HG03571 (cell line): ENCODE results near the gene CALML5.

ENCODE experiments used
- ATAC-seq: cut with Tn5 transposase; IDR thresholded peaks from one replicate; pipeline ENCODE4 v1.9.1; 2021; ENCODE audit not compliant: unreplicated experiment

Gene CALML5

DNA sequence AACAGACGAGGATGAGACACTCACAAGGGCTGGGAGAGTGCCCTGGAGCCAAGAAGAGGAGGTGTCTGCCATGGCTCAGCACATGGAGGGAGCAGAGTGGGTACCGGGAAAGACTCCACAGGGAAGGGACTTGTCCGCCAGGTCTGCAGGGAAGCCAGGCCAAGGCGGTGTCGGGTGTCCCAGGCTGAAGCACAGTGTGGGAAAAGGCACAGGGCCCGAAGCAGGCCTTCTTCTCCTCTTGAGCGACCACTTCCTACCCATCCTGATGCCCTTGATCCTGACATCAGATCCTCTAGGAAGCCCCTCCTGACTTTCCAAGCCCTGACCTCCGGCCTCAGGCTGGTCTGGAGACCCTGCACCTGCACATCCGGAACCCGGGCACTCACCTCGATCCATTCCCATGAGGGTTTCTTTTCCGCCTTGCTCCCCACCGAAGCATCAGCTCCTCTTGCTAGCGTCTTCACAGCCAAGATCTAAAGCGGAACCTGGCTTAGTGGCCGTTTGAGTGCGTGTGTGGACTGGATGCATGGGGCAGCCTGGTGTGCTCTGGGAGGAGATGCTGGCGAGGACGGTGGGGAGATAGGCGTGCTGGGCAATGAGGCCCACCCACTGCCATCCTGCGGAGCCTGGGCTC lies 33.8 kb upstream of the CALML5 start:
- ATAC-seq, result no peak

DNA sequence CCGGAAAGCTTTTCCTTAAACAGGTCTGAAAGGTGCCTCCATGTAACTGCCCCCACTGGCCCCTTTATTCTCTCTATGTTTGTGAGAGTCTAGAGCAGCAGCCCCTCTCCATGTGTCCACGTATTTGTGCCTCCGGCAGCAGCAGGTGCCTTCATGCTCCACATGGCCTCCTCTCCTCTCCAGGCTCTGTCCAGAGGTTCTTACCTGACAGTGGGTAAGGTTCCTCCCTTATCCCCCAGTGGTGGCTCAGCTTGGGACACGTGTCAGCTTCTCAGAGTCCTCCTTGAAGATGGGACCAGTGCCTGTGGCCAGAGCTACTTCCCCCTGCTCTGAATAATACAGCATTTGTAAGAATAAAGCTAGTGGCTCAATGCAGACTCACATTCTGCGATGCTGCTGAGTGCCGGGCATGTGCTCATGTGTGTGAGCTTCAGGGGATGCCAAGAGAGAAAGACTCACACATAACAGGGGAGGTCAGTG lies 33.3 kb upstream of the CALML5 start:
- ATAC-seq, result no peak

DNA sequence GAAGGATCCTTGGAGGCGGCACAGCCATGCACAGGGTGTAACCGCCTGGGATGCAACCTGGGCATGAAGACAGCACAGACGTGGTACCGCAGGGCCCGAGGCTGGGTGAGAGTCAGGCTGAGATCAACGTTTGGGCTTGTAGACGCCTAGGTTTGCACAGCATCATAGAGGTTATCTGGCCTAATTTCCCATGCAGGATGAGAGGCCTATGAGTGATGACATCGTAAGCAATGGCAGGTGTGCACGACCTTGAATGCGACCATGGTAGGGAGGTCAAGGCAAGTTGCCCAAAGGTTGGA lies 32.9 kb upstream of the CALML5 start:
- no peak for ATAC-seq

DNA sequence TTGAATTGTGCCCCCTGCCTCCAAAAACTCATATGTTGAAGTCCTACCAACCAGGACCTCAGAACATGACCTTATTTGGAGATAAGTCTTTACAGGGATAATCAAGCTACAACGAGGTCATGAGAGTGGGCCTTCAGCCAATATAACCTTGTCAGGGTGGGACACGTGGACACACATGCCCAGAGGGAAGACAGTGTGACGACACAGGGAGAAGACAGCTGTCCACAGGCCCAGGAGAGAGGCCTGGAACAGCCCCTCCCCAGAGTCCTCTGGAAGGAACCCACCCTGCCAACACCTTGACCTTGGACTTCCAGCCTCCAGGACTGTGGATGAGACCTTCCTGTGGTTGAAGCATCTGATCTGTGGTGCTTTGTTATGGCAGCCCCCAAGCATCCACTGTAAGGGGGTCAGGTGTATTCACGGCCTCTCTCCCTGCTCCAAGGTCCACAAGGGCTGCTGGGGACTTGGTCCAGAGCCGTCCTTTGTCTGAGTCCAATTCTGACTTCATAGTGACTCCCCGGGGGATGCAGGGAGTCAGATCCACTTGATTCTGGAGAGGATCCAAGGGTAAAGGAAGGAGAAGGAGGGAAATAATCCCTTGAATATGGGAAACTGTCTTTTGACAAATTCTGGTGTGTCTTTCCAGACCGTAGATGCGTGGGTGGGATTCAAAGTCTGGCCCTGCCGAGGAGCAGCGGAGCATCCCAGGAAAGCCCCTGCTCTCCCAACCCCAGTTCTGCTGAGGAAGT lies 32.4 kb upstream of the CALML5 start:
- ATAC-seq, result no peak

- ATAC-seq, result no peak
Observed at GRCh38 chr10:5530846-5531557, 31.6 kb upstream of the CALML5 start.

DNA sequence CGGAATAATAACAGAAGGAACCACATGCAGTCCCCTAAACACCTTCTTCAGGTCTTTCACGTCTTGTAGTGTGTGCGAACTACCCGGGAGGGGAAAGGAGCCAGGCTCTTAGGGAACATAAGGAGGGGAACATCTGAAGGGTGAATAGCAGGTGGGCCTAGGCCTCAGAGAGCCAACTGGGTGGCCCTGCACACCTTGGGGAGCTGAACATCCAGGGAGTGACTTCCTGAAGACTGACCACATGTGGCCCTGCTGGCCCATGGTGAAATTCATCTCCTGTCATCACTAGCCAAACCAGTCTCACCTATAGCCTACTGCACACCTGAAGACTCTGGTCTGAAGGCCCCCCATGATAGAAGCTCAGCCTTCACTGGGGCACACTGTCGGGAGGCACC lies 31.0 kb upstream of the CALML5 start:
- no peak for ATAC-seq

- no peak for ATAC-seq
Observed at GRCh38 chr10:5529702-5530411, 30.5 kb upstream of the CALML5 start.

DNA sequence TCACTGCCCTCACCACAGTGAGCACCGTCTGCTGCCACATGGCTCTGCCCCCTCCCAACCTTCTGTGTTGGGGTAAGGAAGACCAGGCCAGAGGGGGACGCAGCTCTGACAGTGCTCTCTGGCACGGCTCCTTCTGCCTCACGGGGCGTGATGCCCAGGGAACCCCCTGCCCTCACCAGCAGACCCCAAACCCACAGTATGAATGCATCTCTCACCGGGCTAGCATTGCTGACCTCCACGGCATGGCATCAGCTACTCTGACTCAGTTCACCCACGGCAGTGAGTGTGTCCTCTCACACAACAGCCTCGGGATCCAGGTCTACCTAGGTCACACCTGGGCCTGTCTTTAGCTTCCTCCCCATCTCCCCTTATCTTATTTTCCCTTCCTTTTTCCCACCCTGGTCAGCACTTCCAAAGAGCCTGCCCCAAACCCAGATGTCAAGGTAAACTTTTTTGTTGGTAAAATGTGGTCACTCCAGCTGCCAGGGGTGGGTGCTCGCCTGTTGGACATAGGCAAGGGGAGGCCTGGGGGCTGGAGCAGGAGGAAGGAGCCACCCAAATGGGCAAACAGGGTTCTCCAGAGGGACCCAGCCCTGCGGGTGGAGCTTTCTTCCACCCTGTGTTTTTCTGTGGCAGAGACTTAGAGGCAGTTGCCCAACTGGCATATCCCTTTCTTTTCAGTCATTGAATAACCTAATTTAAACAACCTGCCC lies 29.8 kb upstream of the CALML5 start:
- ATAC-seq, result no peak

- no peak for ATAC-seq
Observed at GRCh38 chr10:5527332-5528200, 28.2 kb upstream of the CALML5 start.

GRCh38 chr10:5526691-5527331 lies 27.4 kb upstream of the CALML5 start:
- no peak for ATAC-seq

DNA sequence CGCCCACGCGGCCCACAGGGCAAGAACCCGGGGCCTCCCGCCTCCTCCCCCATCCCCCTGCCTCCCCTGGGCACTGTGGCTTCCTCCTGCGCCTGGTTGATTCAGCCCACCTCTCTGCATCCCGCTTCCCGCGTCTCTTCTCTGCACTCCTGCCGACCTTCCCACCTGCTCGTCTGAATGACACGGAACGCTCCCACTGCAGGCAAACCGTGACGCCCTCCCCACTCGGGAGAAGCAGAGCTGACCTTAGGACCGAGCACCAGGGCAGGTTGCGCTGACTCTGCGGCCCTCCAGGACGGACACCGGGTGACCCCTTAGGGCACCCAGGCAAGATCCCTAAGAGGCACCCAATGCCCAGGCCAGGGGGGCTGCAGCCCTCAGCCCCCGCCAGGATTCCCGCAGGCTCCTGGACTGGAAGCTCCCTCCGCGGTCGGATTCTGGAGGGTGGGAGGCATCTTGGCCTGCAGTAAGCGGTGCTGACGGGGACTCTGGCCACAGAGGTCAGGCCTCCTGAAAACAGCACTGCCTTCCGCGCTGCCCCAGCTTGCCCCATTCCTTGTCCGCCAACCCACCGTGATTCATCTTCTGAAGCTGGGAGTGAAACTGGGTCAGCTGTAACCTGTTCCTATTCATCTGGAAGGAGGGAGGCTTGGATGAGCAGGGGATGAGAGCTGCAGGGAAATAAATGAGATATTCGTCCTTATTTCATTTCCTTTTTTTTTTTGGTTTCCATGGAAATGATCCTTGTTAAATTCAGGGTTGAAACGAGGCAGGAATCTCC lies 26.4 kb upstream of the CALML5 start:
- ATAC-seq, result no peak

GRCh38 chr10:5524641-5525560 lies 25.5 kb upstream of the CALML5 start, which contains the start of gene CALML3:
TSS of gene CALML3 (plus strand) at chr10:5524961. CDS start at chr10:5525086, 125 bp downstream.
- no peak for ATAC-seq

GRCh38 chr10:5523796-5524574 lies 24.6 kb upstream of the CALML5 start:
- ATAC-seq, result no peak

DNA sequence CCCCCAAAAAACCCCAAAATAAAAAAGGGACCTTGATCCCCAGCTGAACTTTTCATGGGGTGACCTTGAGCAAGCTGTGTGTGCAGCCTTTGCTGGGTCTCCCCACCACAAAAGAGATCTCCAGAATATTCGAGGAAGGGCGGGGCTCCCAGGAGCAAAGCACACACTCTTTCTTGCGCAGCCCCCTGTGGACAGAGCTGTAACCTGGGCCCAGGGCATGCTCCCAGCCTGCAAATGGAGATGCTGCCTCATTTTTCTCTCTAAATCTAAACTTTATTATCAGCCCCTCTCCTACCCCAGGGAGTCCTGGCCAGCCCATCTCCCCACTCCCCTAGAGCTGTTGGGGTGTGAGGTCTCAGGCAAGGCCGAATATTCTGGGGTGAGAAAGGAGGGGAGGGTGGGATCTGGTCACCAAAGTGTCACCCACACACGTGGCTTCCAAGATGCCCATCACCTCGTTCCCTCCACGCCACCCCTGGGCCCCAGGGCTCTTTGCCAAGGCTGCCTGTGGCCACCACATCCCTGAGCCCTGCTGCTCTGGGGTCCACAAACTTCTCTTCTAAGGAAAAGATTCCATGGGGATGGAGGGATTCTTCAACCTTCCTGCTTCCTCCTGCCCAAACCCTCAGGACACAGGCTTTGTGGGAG lies 23.7 kb upstream of the CALML5 start:
- no peak for ATAC-seq

DNA sequence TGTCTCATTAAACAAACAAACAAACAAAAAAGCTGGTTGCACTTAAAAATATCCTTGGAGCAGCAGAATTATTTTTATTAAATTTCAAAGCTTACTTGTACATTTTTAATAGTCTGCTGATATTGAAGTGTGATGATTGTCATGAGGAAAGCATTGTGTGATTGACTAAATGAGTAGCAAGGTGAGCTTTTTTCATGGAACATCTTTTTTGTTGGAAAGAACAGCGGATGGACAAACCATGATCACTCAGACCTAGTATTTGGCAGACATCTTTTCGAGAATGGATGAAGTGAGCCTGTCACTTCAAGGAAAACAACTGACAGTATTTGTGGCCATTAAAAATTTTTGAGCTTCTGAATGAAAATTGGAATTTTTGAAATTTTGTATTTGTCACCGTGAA lies 19.7 kb upstream of the CALML5 start:
- no peak for ATAC-seq

GRCh38 chr10:5518143-5518542 lies 18.8 kb upstream of the CALML5 start:
- no peak for ATAC-seq
